ENCODE measurements around the gene ATG2B. TPM values are rescaled to one million over a fixed set of nuclear protein-coding genes. Genes with fewer than 3 reads are reported as not detected.

Gene ATG2B
- total and polyA plus RNA-seq, 2 of the 4 experiments (the other 2 are of a cell fraction), result 6.9 to 22.0 TPM

GRCh38 chr14:96345669-96346068 is 17.5 kb downstream of the ATG2B start:
- POLR2A ChIA-PET (ENCODE audit: unreplicated experiment), result no interaction called here
- no CpG with 5 or more reads among the region's 2 CpGs for WGBS, 2 experiments (ENCODE audit: extremely low coverage in 2 of 2, insufficient read length in 1 of 2)

More at GRCh38 chr14:96345669-96346068, 17.5 kb downstream of the ATG2B start:
- Histone ChIP-seq H2AK5ac (ENCODE audit: low read depth, low read length) (no peak overlapping the region), H2AFZ (replicated peaks; ENCODE audit: low read length, poor library complexity) (no peak overlapping the region), H2BK5ac (ENCODE audit: low read depth, low read length, poor library complexity, severe bottlenecking) (no peak overlapping the region), H4K8ac (ENCODE audit: low read depth in 2 of 2, low read length in 2 of 2) (no peak overlapping the region), H3K79me1 (ENCODE audit: low read depth in 1 of 2, low read length in 2 of 2) (peaks cover 20 to 29% of the 10 kb centered on the region in 2 experiments; a peak in 3 of 4 replicates), H3K56ac (ENCODE audit: extremely low read depth, insufficient read depth, low read length) (no peak overlapping the region), H3K18ac (ENCODE audit: low read depth, low read length) (no peak overlapping the region), H3K9ac (ENCODE audit: low read depth, low read length) (no peak overlapping the region), H4K20me1 (ENCODE audit: insufficient read depth, low read length) (peaks cover 7% of the 10 kb centered on the region; the same call in 1 of the 2 replicates), H3K4me2 (ENCODE audit: low read depth, low read length) (no peak overlapping the region), H3K36me3 (ENCODE audit: control insufficient read depth, insufficient read depth, low read length) (peaks cover 2% of the 10 kb centered on the region), H2BK15ac (ENCODE audit: low read depth, low read length) (no peak overlapping the region), H3K9me3 (ENCODE audit: control insufficient read depth, insufficient read depth, low read length) (no peaks in the 10 kb centered on the region), H3K4me1 (ENCODE audit: control insufficient read depth, insufficient read depth, low read length) (no peaks in the 10 kb centered on the region), H2BK120ac (ENCODE audit: low read depth, low read length) (no peak overlapping the region), H2BK20ac (ENCODE audit: low read depth, low read length) (no peak overlapping the region), H3K27ac (ENCODE audit: insufficient read depth, low read length) (no peak overlapping the region), H3K4me3 (ENCODE audit: insufficient read depth, low read depth, low read length) (no peak overlapping the region), H3K4ac (ENCODE audit: low read depth, low read length) (no peak overlapping the region), H4K91ac (ENCODE audit: insufficient read depth, low read depth, low read length) (no peak overlapping the region), H3K14ac (replicated peaks; ENCODE audit: low read depth, low read length) (no peak overlapping the region), H2AK9ac (replicated peaks; ENCODE audit: low read depth, low read length, poor library complexity) (no peak overlapping the region), H3K9me1 (ENCODE audit: insufficient read depth, low read length) (peaks cover 3% of the 10 kb centered on the region; the same call in 1 of the 2 replicates), H4K5ac (ENCODE audit: low read depth, low read length) (no peak overlapping the region), H3K23ac (ENCODE audit: low read depth, low read length) (no peak overlapping the region), H3K27me3 (ENCODE audit: control insufficient read depth, insufficient read depth, low read length) (no peaks in the 10 kb centered on the region)
- TF ChIP-seq FOS (IDR thresholded peaks at IDR 0.05; ENCODE audit: low read depth, low read length), result no peak
- TF ChIP-seq CEBPB (IDR thresholded peaks at IDR 0.05; ENCODE audit: low read depth, low read length), result no peak
- TF ChIP-seq POLR2A (IDR thresholded peaks at IDR 0.05; ENCODE audit: low read depth, low read length), result no peak
- TF ChIP-seq MXI1 (IDR thresholded peaks at IDR 0.05; ENCODE audit: borderline replicate concordance, low read depth, low read length), result no peak
- TF ChIP-seq MAFK (IDR thresholded peaks at IDR 0.05; ENCODE audit: low read depth, low read length), result no peak
- no peak for TF ChIP-seq NFE2L2 (IDR thresholded peaks at IDR 0.05; ENCODE audit: low read depth, low read length)
- TF ChIP-seq RFX5 (IDR thresholded peaks at IDR 0.05; ENCODE audit: low read depth, low read length), result no peak
- TF ChIP-seq SMC3 (IDR thresholded peaks at IDR 0.05; ENCODE audit: low read depth, low read length), result no peak
- no peak for TF ChIP-seq CHD1 (IDR thresholded peaks at IDR 0.05; ENCODE audit: low read depth, low read length)
- no peak for TF ChIP-seq RAD21 (IDR thresholded peaks at IDR 0.05; ENCODE audit: low read length)
- TF ChIP-seq USF2 (IDR thresholded peaks at IDR 0.05; ENCODE audit: low read depth, low read length), result no peak
- TF ChIP-seq ELK1 (IDR thresholded peaks at IDR 0.05; ENCODE audit: borderline replicate concordance, low read depth, low read length), result no peak
- TF ChIP-seq CTCF (conservative IDR thresholded peaks at IDR 0.05; ENCODE audit: low read depth, low read length), result no peak
- TF ChIP-seq BHLHE40 (IDR thresholded peaks at IDR 0.05; ENCODE audit: low read depth, low read length), result no peak
- DNase-seq, result no peak
- dilution Hi-C loops (cut with HindIII; ENCODE audit: low sequenced_read_pairs, unreplicated experiment) (no loop called here), in situ Hi-C loops (cut with MboI; ENCODE audit: low sequenced_read_pairs) (no loop called here), intact Hi-C loops (cut with micrococcal nuclease) (no loop called here)
- CTCF ChIA-PET, result no interaction called here
- no TSS peak for BruUV-seq (replicated peaks)
- ATAC-seq (ENCODE audit: low read depth), result no peak

All from IMR-90 (cell line).